HG02943 (cell line): Measurements from ENCODE around the gene ZC3H13.

Experiments used
- ATAC-seq: cut with Tn5 transposase; IDR thresholded peaks from one replicate; pipeline ENCODE4 v1.9.1; 2021; ENCODE audit warnings: mild to moderate bottlenecking, low read depth, moderate library complexity; ENCODE audit not compliant: unreplicated experiment

Gene ZC3H13

DNA sequence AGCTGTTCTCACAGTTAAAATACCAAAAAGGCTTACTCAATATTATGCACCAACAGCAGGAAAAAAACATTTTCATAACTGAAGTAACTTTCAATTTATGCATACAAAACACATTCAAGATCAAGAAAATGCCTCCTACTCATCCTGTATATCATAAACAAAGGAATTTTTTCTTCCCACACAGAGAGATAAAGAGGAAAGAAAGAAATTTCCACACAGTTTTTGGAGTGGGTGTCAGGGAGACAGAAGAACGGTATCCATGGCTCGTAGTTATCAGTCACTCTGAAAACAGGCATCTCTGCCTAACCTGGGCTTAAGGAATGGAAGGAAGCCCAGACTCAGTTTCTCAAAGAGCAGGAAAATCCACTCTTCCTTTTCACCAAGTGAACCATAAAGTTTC, 108.6 kb downstream of the ZC3H13 start:
- ATAC-seq = no peak

DNA sequence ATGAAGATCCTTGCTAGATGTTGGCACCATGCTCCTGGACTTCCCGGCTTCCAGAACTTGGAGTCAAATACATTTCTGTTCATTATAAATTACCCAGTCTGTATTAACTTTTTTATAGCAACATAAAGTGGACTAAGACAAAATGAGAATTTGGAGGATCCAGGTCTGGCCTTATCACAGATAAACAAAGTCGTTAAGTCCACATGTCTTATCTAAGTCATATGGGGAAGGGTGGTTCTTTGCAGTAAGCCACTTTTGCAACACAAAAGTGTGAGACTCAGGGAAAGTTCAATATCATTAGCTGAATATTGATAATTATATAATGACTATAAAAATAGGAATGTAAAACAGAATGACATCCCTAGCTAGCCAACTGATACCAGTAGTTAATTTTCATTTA, 109.4 kb downstream of the ZC3H13 start:
- ATAC-seq = no peak

DNA sequence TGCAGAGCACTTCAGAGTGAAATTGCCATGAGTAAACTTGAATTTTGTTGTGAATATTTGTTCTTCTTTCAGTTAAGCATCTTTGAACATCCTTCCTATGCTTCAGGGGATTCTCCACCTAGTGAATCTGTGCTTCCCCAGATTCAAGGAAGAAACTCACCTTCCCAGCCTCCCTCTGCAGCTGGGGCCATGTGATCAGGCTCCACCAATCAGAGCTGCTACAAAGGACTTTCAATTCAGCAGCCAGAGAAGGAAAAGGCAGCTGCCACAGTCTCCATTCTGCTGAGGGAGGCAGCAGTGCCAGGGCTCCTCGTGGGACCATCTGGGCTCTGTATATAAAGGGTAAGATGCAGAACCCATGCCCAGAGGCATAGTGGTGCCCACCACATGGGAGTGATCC, 111.3 kb downstream of the ZC3H13 start:
- ATAC-seq = no peak

DNA sequence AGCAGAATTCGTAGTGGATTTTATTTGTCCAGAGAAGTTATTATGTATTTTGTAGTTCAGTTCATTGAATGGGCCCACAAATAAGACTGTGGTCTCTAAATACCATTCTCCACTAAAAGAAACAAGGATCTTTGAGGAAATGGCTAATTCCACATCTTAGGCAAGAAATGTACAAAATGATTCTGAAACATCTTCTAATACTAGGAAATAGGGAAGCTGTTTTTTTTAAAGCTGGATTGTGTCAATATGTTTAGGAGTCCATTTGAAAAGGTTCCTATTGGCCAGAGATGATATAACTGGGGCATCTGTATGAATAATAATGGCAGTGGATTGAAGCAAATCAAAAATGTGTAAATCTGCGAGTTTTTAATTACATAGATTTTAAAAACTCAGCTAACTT, 112.5 kb downstream of the ZC3H13 start:
- ATAC-seq = no peak

DNA sequence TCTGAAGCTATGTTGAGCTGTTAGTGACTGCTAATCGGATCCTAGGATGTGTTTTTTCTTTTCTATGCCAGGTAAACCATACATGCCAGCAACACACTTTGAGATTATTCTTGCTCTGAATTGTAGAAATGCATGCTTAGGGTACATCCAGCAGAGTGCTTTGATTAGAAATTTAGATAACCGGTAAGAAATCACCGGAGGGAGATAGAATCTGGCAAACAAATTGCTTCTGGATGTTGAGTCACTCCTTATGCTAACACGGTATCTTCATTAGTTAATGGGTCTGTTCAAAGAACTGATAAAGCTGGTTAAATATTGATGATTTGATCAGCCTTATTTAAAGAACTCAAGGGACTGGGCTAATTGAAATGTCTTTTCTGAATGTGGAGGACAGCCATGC, 115.9 kb downstream of the ZC3H13 start:
- no peak for ATAC-seq

DNA sequence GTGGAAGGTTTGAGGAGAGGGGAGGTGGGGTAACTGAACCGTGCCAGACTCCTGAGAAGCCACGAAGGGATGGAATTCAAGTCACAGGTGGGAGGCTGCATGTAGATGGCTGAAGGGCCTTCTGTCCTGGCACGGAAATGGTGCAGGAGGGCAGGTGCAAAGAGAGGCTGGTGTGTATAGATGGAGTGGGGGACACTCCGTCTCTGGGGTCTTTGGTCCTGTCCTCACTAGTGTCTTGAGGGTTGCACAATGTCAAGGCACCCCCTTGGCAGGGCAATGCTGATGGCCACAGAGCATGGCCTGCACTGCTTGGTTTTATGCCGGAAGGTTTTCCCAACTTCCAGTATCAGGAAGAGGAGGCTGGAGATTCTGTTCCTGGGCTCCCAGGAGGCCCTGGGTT, 118.3 kb downstream of the ZC3H13 start:
- no peak for ATAC-seq

DNA sequence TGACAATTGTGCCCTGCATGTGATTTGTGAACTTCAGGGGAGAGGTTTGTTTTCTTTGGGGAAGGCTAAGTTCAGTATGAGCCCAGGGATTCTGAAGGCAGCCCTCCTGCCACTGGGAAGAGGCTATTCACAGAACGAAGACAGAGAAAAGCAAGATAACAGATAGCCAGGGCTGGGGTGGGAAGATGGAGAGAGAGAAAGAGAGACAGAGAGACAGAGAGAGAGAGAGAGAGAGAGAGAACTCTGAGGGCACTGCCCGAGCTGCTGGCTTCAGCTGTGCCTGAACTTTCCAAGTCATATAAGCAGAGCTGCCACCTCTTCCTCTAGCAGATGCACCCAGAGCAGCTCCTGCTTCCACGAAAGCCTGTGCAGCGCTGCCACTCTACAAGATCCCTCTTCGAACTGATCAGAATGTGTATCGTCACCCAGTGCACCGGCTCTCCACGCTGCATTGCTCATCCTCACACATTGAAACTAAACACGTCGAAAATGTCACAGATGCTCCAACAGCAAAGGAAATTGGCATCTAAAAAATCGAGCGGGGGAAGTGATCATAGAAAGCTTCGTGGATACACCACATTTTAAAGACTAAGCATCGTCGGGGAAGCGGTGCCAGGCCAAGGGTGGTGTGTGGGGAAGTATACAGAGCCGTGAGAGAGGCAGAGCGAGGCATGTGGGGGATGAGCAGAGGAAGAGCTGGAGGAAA, 119.2 kb downstream of the ZC3H13 start:
- ATAC-seq = no peak

DNA sequence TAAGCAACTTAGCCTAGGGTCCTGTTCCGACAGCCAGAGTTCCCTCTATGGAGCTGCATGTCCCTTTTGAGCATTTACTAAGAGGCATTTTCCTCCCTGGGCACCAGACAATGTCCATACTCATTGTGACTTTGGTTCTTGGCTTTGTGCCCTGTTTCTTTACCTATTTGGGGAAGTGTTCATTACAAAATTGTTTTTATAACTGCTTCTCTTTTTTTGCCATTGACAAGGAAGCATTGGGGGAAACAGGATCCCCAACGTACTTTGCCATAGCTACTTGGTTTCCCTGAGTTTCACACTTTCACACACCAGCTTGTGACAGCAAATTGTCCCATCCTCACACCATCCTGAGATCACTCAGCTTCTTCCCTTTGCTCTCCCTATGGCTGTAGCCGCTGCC, 119.9 kb downstream of the ZC3H13 start:
- ATAC-seq = no peak

DNA sequence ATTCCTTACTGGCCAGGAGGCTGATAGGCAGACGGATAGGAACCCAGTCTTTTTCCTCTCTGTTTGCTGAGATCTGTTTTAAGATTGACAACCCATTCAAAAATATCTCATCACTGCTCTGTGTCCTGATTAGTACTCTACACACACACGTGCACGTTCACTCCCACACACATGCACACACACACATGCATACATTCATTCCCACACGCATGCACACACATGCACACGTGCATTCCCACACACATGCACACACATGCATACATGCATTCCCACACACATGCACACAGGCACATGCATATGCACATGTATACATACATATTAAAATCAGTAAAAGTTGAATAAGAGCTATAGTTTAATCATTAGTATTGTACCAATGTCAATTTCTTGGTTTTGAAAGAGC, 120.4 kb downstream of the ZC3H13 start:
- ATAC-seq = no peak

DNA sequence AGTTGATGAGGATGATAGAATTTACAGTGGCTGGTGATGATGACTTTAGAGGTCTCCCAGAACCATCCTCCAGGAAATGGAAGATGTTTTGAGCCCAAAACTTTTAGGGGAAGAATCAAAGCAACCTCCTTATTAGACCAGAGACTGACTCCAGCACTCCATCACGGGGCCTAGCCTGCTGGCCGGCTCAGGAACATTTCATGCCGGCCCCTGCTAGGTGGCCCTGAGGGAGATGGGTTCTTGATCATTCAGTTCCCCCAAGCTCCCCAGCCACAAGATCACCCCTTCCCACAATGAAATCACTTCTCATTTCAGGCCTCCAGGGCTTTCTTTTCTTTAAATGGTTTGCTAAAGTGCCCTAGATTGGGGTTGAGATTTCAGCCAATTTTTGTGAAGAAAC, 121.3 kb downstream of the ZC3H13 start:
- ATAC-seq = no peak

DNA sequence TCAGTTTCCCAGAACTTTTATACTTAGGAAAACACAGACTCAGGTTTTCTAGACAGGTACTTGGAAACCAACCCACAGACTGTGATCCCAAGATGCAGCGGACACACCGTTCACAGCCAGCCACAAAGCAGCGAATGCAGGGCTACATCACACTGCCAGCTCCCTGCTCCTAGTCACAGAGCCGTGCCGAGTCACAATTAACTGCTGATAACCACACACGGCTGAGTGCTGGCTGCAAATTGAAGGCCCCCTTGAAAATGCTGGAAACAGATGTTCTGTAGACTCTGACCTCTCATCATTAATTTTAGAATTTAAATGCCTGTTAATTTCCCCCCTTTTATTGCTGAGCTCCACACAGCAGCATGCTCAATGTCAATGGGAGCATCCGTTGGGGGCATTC, 122.4 kb downstream of the ZC3H13 start:
- ATAC-seq = no peak

DNA sequence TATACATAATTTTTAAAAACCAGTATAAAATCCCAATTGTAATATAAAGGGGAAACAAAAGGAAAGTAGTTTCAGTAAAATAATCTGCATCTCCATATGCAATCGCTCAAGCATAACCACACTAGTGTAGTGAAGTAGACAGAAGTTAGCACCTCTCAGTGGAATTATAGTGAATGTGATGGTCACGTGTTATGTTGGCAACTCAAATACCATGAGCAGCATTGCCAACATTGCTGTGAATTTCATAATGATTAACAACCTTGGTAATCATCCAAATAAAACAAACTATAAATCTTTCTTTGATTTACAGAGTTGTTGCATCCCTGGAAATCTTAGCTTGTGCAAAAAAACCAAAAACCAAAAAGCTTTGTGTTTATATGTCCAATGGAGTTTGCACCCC, 123.7 kb downstream of the ZC3H13 start:
- ATAC-seq = no peak

DNA sequence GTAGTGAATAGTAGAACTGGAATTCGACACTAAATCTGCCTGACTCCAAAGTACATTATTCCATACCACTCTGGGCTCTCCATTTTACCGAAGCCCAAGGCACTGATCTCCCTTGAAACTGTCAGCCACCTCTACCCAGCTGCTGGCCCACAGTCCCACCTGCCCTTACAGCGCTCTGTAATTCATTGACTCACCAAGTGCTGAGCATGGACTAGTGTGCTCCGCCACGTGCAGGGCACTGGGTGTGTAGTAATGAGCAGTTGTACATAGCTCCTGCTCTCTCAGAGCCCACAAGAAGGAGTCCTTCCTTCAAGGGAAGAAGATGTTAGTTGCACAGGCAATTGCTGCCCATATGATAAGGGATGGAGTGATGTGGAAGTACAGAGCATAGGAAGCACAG, 124.4 kb downstream of the ZC3H13 start:
- ATAC-seq = no peak

DNA sequence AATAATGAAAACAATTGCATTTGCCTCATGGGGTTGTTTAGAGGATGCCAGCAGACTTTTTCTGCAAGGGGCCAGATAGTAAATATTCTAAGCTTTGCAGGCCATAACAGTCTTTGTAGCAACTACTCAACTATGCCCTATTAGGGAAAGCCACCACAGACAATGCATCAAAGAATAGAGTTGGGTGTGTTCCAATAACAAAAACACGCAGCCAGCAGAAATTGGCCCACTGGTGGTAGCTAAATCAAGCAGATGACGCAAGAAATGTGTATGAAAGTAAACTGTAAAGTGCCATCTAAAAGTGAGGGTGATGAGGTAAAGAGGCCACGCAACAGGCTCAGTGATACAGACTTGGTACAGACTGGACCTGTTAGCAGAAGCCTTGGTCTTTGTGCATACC, 125.8 kb downstream of the ZC3H13 start:
- ATAC-seq = no peak

DNA sequence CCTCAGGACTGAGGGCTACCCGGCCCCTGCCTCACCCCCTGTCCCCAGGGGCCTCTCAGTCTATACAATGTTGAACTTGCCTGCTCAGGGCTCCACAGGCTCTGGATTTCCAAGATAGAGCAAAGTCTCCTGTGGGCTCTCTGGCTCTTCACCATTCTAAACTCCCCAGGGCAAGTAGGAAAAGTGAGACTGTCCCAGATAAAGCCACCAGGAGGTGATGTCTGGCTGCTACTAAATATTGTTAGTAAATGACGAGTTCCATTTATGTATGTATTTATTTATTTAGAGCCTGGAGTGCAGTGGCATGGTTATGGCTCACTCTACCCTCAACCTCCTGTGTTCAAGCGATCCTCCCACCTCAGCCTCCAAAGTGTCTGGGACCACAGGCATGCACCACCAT, 127.4 kb downstream of the ZC3H13 start:
- ATAC-seq = no peak

DNA sequence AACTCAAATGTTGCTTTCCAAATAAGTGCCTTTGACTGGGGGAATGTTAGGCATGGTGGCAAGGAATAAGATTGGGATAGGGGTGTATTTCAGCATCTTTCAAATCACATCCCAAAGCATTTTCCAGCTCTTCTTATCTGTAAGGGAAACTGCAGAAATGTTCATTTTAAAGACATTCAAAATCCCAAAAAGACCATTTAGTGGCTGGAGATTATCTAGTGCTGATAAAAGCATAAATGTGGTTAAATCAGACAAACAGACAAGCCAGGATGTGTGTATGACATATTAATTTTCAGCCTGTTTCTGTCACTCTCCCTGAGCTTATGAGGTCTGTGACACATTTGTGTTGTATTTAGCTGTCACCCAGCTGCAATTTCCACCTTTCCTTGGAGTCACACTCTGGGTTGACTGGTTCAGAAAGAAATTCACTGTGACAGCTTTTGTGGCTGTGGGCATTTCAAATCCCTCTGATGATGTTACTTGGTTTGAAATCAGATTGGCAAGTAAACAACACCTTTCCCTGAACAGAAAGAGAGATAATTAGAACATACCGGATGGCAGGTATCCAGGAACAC, 131.3 kb downstream of the ZC3H13 start:
- no peak for ATAC-seq

DNA sequence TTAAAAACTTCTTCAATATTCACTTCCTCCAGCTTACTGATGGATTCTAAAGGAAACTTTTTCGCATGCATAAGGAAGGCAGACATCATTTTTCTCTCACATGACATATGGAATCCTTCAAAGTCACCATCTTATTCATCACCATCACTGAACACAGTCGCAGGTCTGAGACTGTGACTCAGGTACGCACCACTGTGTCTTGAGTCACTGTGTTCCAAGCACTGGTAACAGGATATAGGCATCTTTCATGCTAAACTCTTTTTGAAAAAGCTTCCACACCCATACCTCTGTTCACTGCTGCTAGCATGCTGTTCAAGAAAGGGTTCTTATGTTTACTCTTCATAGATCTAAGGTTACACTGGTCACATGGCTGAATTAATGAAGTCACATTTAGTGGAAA, 133.9 kb downstream of the ZC3H13 start:
- no peak for ATAC-seq

DNA sequence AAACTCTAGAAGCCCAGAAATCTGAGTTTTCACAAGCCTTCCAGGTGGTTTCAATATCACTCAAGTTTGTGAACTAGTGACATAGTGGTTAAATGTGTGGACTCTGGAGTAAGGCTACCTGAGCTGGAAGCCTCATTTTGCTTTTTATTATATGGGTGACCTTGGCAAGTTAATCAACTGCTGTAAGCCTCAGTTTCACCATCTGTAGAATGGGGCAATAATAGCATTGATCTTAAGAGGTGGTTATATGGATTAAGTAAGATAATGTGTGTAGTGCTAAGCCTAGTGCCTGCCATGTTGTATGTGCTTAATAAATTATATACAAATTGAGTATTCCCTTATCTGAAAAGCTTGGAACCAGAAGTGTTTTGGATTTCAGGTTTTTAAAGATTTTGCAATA, 135.5 kb downstream of the ZC3H13 start:
- ATAC-seq = no peak

DNA sequence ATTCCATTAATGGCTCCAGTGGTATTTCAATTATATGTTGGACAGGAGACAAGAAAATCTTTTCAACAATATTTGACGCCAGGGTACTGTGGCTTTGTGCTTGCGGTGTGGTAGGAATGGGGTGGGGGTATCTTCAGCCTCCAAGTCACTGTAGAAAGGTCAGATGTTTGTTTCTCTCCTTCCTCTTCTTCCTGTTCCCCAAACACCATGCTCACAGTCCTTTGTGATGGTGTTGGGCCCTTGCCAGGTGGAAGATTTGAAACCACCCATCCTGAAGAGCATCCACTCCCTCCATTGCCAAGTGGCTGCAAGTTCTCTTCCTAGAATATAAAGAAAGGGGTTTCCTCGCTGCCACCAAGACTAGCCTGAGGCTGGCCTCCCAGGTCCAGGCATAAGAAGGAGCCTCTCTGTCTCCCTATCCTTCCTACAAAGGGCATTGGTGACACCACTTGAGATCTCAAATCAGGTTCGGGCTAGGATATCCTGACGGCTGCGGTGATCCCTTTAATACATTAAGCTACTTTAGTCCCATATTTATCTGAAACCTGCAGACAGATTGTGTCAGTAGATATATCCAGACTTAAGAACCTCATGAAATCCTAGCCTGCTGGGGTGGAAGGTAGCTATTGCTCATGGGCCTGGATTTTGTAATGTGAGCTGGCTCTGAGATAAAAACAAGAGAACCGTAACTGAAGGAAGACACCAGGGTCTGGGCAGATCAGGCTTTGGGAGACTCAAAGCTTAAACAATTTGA, 136.7 kb downstream of the ZC3H13 start:
- ATAC-seq = no peak

DNA sequence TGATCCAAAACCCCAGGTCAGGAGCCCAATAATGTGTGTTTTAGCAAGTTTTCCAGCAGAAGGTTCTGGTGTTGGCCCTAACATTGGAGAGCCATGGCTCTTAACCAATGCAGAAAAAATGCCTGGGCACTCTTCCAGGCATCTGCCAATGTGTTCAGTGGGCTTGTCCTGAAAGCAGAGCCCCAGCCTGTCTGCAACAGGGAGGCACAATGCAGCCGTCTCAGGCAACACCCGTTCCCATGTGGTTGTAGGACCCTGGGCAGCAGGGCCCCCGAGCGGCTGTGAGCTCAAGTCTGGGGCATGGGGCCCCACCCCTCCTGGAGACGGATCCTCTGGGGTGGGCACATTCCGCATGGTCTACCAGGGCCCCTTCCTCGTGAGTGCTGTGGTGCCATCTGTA, 142.9 kb downstream of the ZC3H13 start:
- no peak for ATAC-seq

DNA sequence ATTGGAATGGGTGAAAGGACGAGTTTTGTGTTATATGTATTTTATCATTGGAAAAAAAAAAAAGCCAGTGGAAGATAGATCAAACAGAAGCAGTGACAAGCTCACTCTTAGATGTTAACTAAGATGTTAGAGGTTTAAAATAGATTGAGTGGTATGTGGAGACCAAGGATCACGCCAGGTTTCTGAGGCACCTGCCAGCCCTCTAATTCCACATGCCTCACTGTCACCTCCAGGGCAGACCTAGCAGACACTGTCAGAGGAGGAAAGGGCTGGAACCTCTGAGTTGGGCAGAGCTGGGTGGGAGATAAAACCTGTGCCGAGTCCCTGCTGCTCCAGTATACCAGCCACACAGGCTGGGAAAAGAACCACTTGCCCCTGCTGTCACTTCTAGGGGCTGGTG, 143.5 kb downstream of the ZC3H13 start:
- ATAC-seq = no peak

DNA sequence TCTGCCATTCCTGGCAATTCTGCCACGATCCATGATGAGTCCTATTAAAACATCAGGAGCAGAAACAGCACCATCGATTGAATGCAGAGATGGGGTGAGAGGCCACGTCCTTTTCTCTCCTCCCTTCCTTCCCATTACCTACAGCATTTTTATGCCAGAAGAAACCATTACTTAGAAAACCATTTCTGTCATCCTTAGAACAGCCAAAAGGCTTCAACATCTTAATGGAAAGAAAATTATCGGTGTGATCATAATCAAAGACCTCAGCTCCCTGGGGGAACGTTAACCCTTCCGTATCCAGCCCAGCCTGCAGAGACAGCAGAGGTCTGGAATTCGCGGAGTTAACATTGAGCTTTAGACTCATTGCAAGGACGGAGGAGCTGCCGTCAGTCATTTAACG, 145.0 kb downstream of the ZC3H13 start:
- no peak for ATAC-seq
